ENCODE measurements around the gene PARD3B.

PARD3B gene

GRCh38 chr2:204514439-204514838 lies 30.8 kb upstream of the PARD3B start:
- Histone ChIP-seq H3K4me3 (ENCODE audit: low read depth in 1 of 2, low read length in 2 of 2) (no peak overlapping the region), H3K27ac (ENCODE audit: low read length) (no peak overlapping the region), H3K9me3 (ENCODE audit: control insufficient read depth in 1 of 2, low read length in 2 of 2) (no peaks in the 10 kb centered on the region), H3K36me3 (ENCODE audit: control insufficient read depth in 1 of 2, insufficient read depth in 2 of 2, low read length in 2 of 2) (no peaks in the 10 kb centered on the region), H3K27me3 (ENCODE audit: low read depth, low read length) (no peaks in the 10 kb centered on the region), H3K4me1 (ENCODE audit: control insufficient read depth in 1 of 2, insufficient read depth in 2 of 2, low read length in 2 of 2) (no peaks in the 10 kb centered on the region)

GRCh38 chr2:204515416-204515815 lies 29.9 kb upstream of the PARD3B start:
- Histone ChIP-seq H3K9me3 (ENCODE audit: control insufficient read depth in 1 of 2, low read length in 2 of 2) (no peaks in the 10 kb centered on the region), H3K4me3 (ENCODE audit: low read depth in 1 of 2, low read length in 2 of 2) (no peak overlapping the region), H3K4me1 (ENCODE audit: control insufficient read depth in 1 of 2, insufficient read depth in 2 of 2, low read length in 2 of 2) (no peaks in the 10 kb centered on the region), H3K27ac (ENCODE audit: low read length) (no peak overlapping the region), H3K27me3 (ENCODE audit: low read depth, low read length) (no peaks in the 10 kb centered on the region), H3K36me3 (ENCODE audit: control insufficient read depth in 1 of 2, insufficient read depth in 2 of 2, low read length in 2 of 2) (no peaks in the 10 kb centered on the region)

DNA sequence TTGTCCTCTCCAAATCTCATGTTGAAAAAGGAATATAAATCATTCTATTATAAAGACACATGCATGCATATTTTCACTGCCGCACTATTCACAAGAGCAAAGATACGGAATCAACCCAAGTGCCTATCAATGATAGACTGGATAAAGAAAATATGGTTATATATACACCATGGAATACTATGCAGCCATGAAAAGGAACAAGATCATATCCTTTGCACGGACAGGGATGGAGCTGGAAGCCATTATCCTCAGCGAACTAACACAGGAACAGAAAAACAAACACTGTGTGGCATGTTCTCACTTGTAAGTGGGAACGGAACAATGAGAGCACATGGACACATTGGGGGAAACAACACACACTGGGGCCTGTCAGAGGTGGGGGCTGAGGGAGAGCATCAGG lies 28.1 kb upstream of the PARD3B start:
- no peaks in the 10 kb centered on the region for H3K9me3 ChIP-seq (ENCODE audit: control insufficient read depth in 1 of 2, low read length in 2 of 2)
- no peaks in the 10 kb centered on the region for H3K4me1 ChIP-seq (ENCODE audit: control insufficient read depth in 1 of 2, insufficient read depth in 2 of 2, low read length in 2 of 2)
- no peaks in the 10 kb centered on the region for H3K36me3 ChIP-seq (ENCODE audit: control insufficient read depth in 1 of 2, insufficient read depth in 2 of 2, low read length in 2 of 2)
- H3K27me3 ChIP-seq (ENCODE audit: low read depth, low read length): no peaks in the 10 kb centered on the region
- no peak overlapping the region for H3K4me3 ChIP-seq (ENCODE audit: low read depth in 1 of 2, low read length in 2 of 2)
- H3K27ac ChIP-seq (ENCODE audit: low read length): no peak overlapping the region

- Histone ChIP-seq H3K36me3 (ENCODE audit: control insufficient read depth in 1 of 2, insufficient read depth in 2 of 2, low read length in 2 of 2) (no peaks in the 10 kb centered on the region), H3K27me3 (ENCODE audit: low read depth, low read length) (no peaks in the 10 kb centered on the region), H3K9me3 (ENCODE audit: control insufficient read depth in 1 of 2, low read length in 2 of 2) (no peaks in the 10 kb centered on the region), H3K27ac (ENCODE audit: low read length) (no peak overlapping the region), H3K4me1 (ENCODE audit: control insufficient read depth in 1 of 2, insufficient read depth in 2 of 2, low read length in 2 of 2) (no peaks in the 10 kb centered on the region), H3K4me3 (ENCODE audit: low read depth in 1 of 2, low read length in 2 of 2) (no peak overlapping the region)
These were observed 15.3 kb upstream of the PARD3B start for GRCh38 chr2:204529795-204530463.

DNA sequence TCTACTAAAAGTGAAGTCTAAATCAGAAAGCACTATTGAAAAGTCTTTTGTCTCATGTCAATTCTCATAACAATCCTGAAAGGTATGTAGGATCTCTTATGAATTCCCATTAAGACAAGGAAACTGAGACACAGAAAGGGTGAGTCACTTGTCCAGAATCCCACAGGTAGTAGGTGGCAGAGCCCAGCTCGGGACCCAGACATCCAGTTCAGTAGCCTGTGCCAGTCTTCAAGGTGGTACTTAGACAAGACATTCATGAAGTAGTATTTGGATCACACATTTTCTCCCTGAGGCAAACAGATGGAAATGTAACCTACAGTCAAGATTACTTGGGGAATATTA lies 14.8 kb upstream of the PARD3B start:
- no peaks in the 10 kb centered on the region for H3K9me3 ChIP-seq (ENCODE audit: control insufficient read depth in 1 of 2, low read length in 2 of 2)
- no peaks in the 10 kb centered on the region for H3K27me3 ChIP-seq (ENCODE audit: low read depth, low read length)
- no peak overlapping the region for H3K4me3 ChIP-seq (ENCODE audit: low read depth in 1 of 2, low read length in 2 of 2)
- no peak overlapping the region for H3K27ac ChIP-seq (ENCODE audit: low read length)
- H3K4me1 ChIP-seq (ENCODE audit: control insufficient read depth in 1 of 2, insufficient read depth in 2 of 2, low read length in 2 of 2): no peaks in the 10 kb centered on the region
- no peaks in the 10 kb centered on the region for H3K36me3 ChIP-seq (ENCODE audit: control insufficient read depth in 1 of 2, insufficient read depth in 2 of 2, low read length in 2 of 2)

DNA sequence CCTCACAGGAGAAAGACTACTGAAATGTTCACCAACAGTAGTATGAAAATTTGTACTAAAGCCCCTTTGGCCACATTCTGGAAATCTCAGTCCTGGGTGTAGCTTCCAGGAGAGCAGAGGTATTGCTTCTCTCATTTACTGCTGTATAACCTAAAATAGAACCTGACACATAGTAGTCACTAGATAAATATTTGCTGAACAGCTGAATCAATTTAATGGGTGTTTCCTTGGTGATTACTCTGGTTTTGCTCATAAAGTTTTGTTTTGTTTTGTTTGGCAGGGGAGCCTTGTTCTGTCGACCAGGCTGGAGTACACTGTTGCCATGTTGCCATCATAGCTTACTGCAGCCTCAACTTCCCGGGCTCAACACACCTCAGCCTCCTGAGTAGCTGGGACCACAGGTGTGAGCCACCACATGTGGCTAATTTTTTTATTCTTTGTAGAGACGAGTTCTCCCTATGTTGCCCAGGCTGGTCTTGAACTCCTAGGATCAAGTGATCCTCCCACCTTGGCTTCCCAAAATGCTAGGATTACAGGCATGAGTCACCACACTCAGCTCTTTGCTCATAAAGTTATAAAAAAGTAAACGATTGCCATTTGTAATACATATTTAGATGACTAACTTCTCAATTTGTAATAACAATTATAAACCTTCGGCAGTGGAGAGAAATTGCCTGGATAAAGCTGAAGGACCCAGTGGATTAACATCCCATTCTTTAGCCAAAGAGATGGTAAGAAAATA lies 11.5 kb upstream of the PARD3B start:
- Histone ChIP-seq H3K27ac (ENCODE audit: low read length) (no peak overlapping the region), H3K36me3 (ENCODE audit: control insufficient read depth in 1 of 2, insufficient read depth in 2 of 2, low read length in 2 of 2) (no peaks in the 10 kb centered on the region), H3K4me1 (ENCODE audit: control insufficient read depth in 1 of 2, insufficient read depth in 2 of 2, low read length in 2 of 2) (no peaks in the 10 kb centered on the region), H3K9me3 (ENCODE audit: control insufficient read depth in 1 of 2, low read length in 2 of 2) (no peaks in the 10 kb centered on the region), H3K27me3 (ENCODE audit: low read depth, low read length) (no peaks in the 10 kb centered on the region), H3K4me3 (ENCODE audit: low read depth in 1 of 2, low read length in 2 of 2) (no peak overlapping the region)

- H3K9me3 ChIP-seq (ENCODE audit: control insufficient read depth in 1 of 2, low read length in 2 of 2): no peaks in the 10 kb centered on the region
- no peaks in the 10 kb centered on the region for H3K4me1 ChIP-seq (ENCODE audit: control insufficient read depth in 1 of 2, insufficient read depth in 2 of 2, low read length in 2 of 2)
- H3K36me3 ChIP-seq (ENCODE audit: control insufficient read depth in 1 of 2, insufficient read depth in 2 of 2, low read length in 2 of 2): no peaks in the 10 kb centered on the region
- no peak overlapping the region for H3K4me3 ChIP-seq (ENCODE audit: low read depth in 1 of 2, low read length in 2 of 2)
- H3K27me3 ChIP-seq (ENCODE audit: low read depth, low read length): no peaks in the 10 kb centered on the region
- H3K27ac ChIP-seq (ENCODE audit: low read length): no peak overlapping the region
These were observed 9.9 kb upstream of the PARD3B start for GRCh38 chr2:204535356-204535755.

DNA sequence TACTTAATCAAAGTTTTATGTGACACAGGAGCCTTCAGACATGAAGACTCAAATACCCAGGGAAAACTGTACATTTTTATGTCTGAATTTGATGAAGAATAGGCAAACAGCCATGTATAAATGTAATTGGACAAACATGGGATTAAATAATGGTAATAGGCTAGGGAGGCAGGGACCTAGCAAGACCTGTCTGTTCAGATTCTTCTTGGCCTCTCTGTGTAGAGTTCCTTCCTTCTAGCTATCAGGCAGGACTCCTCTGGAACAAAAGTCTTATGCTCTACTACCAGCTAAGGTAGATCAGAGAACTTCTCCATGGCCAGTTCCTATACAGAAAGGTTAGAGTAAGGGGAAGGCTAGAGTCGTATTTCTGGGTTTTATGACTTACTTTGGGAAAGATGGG lies 9.5 kb upstream of the PARD3B start:
- no peaks in the 10 kb centered on the region for H3K27me3 ChIP-seq (ENCODE audit: low read depth, low read length)
- H3K36me3 ChIP-seq (ENCODE audit: control insufficient read depth in 1 of 2, insufficient read depth in 2 of 2, low read length in 2 of 2): no peaks in the 10 kb centered on the region
- H3K4me3 ChIP-seq (ENCODE audit: low read depth in 1 of 2, low read length in 2 of 2): no peak overlapping the region
- no peaks in the 10 kb centered on the region for H3K4me1 ChIP-seq (ENCODE audit: control insufficient read depth in 1 of 2, insufficient read depth in 2 of 2, low read length in 2 of 2)
- H3K9me3 ChIP-seq (ENCODE audit: control insufficient read depth in 1 of 2, low read length in 2 of 2): no peaks in the 10 kb centered on the region
- H3K27ac ChIP-seq (ENCODE audit: low read length): no peak overlapping the region

- no peaks in the 10 kb centered on the region for H3K36me3 ChIP-seq (ENCODE audit: control insufficient read depth in 1 of 2, insufficient read depth in 2 of 2, low read length in 2 of 2)
- H3K4me1 ChIP-seq (ENCODE audit: control insufficient read depth in 1 of 2, insufficient read depth in 2 of 2, low read length in 2 of 2): no peaks in the 10 kb centered on the region
- H3K9me3 ChIP-seq (ENCODE audit: control insufficient read depth in 1 of 2, low read length in 2 of 2): no peaks in the 10 kb centered on the region
- no peaks in the 10 kb centered on the region for H3K27me3 ChIP-seq (ENCODE audit: low read depth, low read length)
- H3K27ac ChIP-seq (ENCODE audit: low read length): no peak overlapping the region
- H3K4me3 ChIP-seq (ENCODE audit: low read depth in 1 of 2, low read length in 2 of 2): no peak overlapping the region
These were observed 6.9 kb upstream of the PARD3B start for GRCh38 chr2:204538182-204539018.

- Histone ChIP-seq H3K36me3 (ENCODE audit: control insufficient read depth in 1 of 2, insufficient read depth in 2 of 2, low read length in 2 of 2) (no peaks in the 10 kb centered on the region), H3K27ac (ENCODE audit: low read length) (no peak overlapping the region), H3K4me3 (ENCODE audit: low read depth in 1 of 2, low read length in 2 of 2) (no peak overlapping the region), H3K9me3 (ENCODE audit: control insufficient read depth in 1 of 2, low read length in 2 of 2) (no peaks in the 10 kb centered on the region), H3K27me3 (ENCODE audit: low read depth, low read length) (no peaks in the 10 kb centered on the region), H3K4me1 (ENCODE audit: control insufficient read depth in 1 of 2, insufficient read depth in 2 of 2, low read length in 2 of 2) (no peaks in the 10 kb centered on the region)
These were observed 6.3 kb upstream of the PARD3B start for GRCh38 chr2:204539019-204539385.

DNA sequence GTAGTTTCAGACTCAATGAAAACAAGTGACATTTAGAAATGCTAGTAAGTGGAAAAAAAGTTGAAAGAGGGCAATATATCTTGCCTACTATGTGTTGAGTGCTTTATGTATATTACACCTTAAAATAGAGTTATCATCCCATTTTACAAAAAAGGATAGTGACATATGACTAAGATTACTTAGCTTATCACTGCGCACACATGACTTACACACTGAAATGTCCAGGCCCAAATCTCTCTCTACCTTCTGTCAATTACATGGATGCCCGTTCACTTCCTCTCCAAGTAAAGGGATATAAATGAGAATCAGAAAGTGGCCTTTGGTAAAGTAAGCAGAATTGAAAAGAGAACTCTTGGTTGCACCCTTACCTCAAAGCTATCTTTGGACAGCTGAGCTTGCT lies 3.6 kb upstream of the PARD3B start:
- no peaks in the 10 kb centered on the region for H3K27me3 ChIP-seq (ENCODE audit: low read depth, low read length)
- peaks cover 0 to 5% of the 10 kb centered on the region in 2 donors for H3K4me1 ChIP-seq (ENCODE audit: control insufficient read depth in 1 of 2, insufficient read depth in 2 of 2, low read length in 2 of 2)
- no peaks in the 10 kb centered on the region for H3K36me3 ChIP-seq (ENCODE audit: control insufficient read depth in 1 of 2, insufficient read depth in 2 of 2, low read length in 2 of 2)
- H3K27ac ChIP-seq (ENCODE audit: low read length): no peak overlapping the region
- H3K9me3 ChIP-seq (ENCODE audit: control insufficient read depth in 1 of 2, low read length in 2 of 2): no peaks in the 10 kb centered on the region
- no peak overlapping the region for H3K4me3 ChIP-seq (ENCODE audit: low read depth in 1 of 2, low read length in 2 of 2)
